Endothelial cell of umbilical vein (primary cell): ENCODE results near the gene PTBP2. TPM values are rescaled to one million over a fixed set of nuclear protein-coding genes. Genes with fewer than 3 reads are reported as not detected.

Experiments
- BruUV-seq: library from RNA; stranded (reverse); fragments of 400-500 nt; replicated peaks from 2 replicates; lab custom pipeline; 2021; lab: Mats Ljungman, UMichigan
- CTCF ChIA-PET: fragments of 300-600, 350-600 bp; sonication (Branson Sonifier 250); formaldehyde crosslinking; loops from one replicate; lab custom pipeline; 2021; ENCODE audit warnings: antibody characterized with exemption, inconsistent platforms; lab: Charles Lee
- POLR2A ChIA-PET: fragments of 300-600, 350-600 bp; sonication (Branson Sonifier 250); formaldehyde crosslinking; loops from one replicate; lab custom pipeline; 2021; ENCODE audit warnings: antibody characterized with exemption, inconsistent platforms; lab: Charles Lee
- DNase-seq: peaks from one replicate; pipeline ENCODE4 v3.0.0-alpha.2; 2011; ENCODE audit warnings: low read depth, low spot score
- FAIRE-seq: peaks from 2 replicates; lab custom pipeline; 2011; peaks lifted over from hg19 to GRCh38; lab: Jason Lieb, UNC
- H2AFZ ChIP-seq: 2 replicates; pipeline ENCODE4 v1.6.0; 2012; ENCODE audit warnings: low read depth, low read length, control low read depth, inconsistent platforms
- H3K27ac ChIP-seq: 2 replicates; pipeline ENCODE4 v1.5.1; 2011; ENCODE audit warnings: low read depth, mild to moderate bottlenecking, control low read depth, low read length, moderate library complexity; ENCODE audit not compliant: insufficient read depth
- H3K27me3 ChIP-seq, 2 experiments: 2 replicates each; pipeline versions ENCODE4 v1.6.0 to v1.6.1; 2011; ENCODE audit warnings: low read length in 2 of 2, mixed read lengths in 1 of 2; ENCODE audit not compliant: control insufficient read depth in 2 of 2, insufficient read depth in 2 of 2
- H3K36me3 ChIP-seq, 2 experiments: 2 replicates in 1 of 2; 3 replicates in 1 of 2; pipeline ENCODE4 v1.5.1; 2011; ENCODE audit warnings: low read length in 2 of 2, mild to moderate bottlenecking in 1 of 2, moderate library complexity in 1 of 2; ENCODE audit not compliant: control insufficient read depth in 2 of 2, insufficient read depth in 2 of 2; ENCODE audit errors: extremely low read depth in 1 of 2
- H3K4me1 ChIP-seq: 3 replicates; pipeline ENCODE4 v1.5.1; 2011; ENCODE audit warnings: mild to moderate bottlenecking, low read length; ENCODE audit not compliant: control insufficient read depth, insufficient read depth; ENCODE audit errors: extremely low read depth
- H3K4me2 ChIP-seq: 2 replicates; pipeline ENCODE4 v1.6.1; 2011; ENCODE audit warnings: low read length, control low read depth, mixed read lengths; ENCODE audit not compliant: insufficient read depth
- H3K4me3 ChIP-seq, 3 experiments: fragments of 200-600 bp in 1 of 3; sonication (generic), shearing (Covaris generic) in 1 of 3; replicated peaks in 1 of 3; 2 replicates each; pipeline ENCODE4 v1.5.1; 2011 to 2016; ENCODE audit warnings: control low read depth in 3 of 3, low read length in 3 of 3, mild to moderate bottlenecking in 2 of 3, inconsistent platforms in 1 of 3, low read depth in 1 of 3, moderate library complexity in 1 of 3; ENCODE audit not compliant: insufficient read depth in 1 of 3
- H3K79me2 ChIP-seq: 2 replicates; pipeline ENCODE4 v1.6.0; 2012; ENCODE audit warnings: low read length, inconsistent platforms; ENCODE audit not compliant: control insufficient read depth, insufficient read depth
- H3K9ac ChIP-seq: replicated peaks from 2 replicates; pipeline ENCODE3; 2011; ENCODE audit warnings: low read length, control low read depth; ENCODE audit not compliant: insufficient read depth; ENCODE audit errors: extremely low read depth
- H3K9me1 ChIP-seq: replicated peaks from 3 replicates; pipeline ENCODE4 v1.6.0; 2011; ENCODE audit warnings: mild to moderate bottlenecking, low read length; ENCODE audit not compliant: control insufficient read depth, insufficient read depth; ENCODE audit errors: extremely low read depth
- H3K9me3 ChIP-seq: replicated peaks from 2 replicates; pipeline ENCODE4 v1.5.1; 2012; ENCODE audit warnings: low read length, inconsistent platforms; ENCODE audit not compliant: control insufficient read depth, insufficient read depth
- H4K20me1 ChIP-seq: replicated peaks from 2 replicates; pipeline ENCODE3; 2011; ENCODE audit warnings: mild to moderate bottlenecking, low read length; ENCODE audit not compliant: control insufficient read depth, insufficient read depth; ENCODE audit errors: extremely low read depth
- CTCF ChIP-seq, 2 donors: IDR thresholded peaks; 1 replicate in 1 of 2; 2 replicates in 1 of 2; pipeline ENCODE4 v1.5.1; 2011; ENCODE audit warnings: low read length in 2 of 2, mild to moderate bottlenecking in 2 of 2, moderate library complexity in 2 of 2, control low read depth in 1 of 2, inconsistent platforms in 1 of 2, low read depth in 1 of 2; ENCODE audit not compliant: insufficient read depth in 1 of 2; ENCODE audit errors: extremely low read depth in 1 of 2
- EZH2 ChIP-seq: IDR thresholded peaks from 2 replicates; pipeline ENCODE4 v1.6.1; 2012; ENCODE audit warnings: borderline replicate concordance, low read depth, mild to moderate bottlenecking, moderate library complexity, low read length, inconsistent platforms; ENCODE audit not compliant: severe bottlenecking
- FOS ChIP-seq: IDR thresholded peaks from 2 replicates; pipeline ENCODE4 v1.6.1; 2011; ENCODE audit warnings: mild to moderate bottlenecking, low read length, moderate library complexity, borderline replicate concordance; ENCODE audit not compliant: insufficient read depth
- GATA2 ChIP-seq: IDR thresholded peaks from 2 replicates; pipeline ENCODE4 v1.7.0; 2011; ENCODE audit warnings: low read depth, mild to moderate bottlenecking, moderate library complexity, mixed read lengths, low read length; ENCODE audit not compliant: insufficient read length, insufficient read depth
- JUN ChIP-seq: IDR thresholded peaks from 2 replicates; pipeline ENCODE4 v1.6.1; 2011; ENCODE audit warnings: borderline replicate concordance, low read depth; ENCODE audit not compliant: insufficient read length, insufficient read depth
- MAX ChIP-seq: IDR thresholded peaks from 2 replicates; pipeline ENCODE4 v1.6.1; 2011; ENCODE audit not compliant: insufficient read depth, insufficient read length
- MYC ChIP-seq: IDR thresholded peaks from one replicate; pipeline ENCODE4 v1.6.1; 2011; ENCODE audit warnings: mild to moderate bottlenecking, low read depth, low read length
- POLR2A ChIP-seq: IDR thresholded peaks from 2 replicates; pipeline ENCODE4 v1.6.1; 2012; ENCODE audit warnings: low read depth, mild to moderate bottlenecking, control low read depth, low read length
- POLR2AphosphoS5 ChIP-seq: IDR thresholded peaks from 2 replicates; pipeline ENCODE4 v1.6.1; 2012; ENCODE audit warnings: low read depth, mild to moderate bottlenecking, control low read depth, low read length, moderate library complexity; ENCODE audit not compliant: insufficient read depth
- dilution Hi-C: fragments of 300-500 bp; cut with MboI; formaldehyde crosslinking; loops from one replicate; pipeline ENCODE4 v1.15.0; 2019; ENCODE audit warnings: low sequenced_read_pairs; ENCODE audit not compliant: extremely low pct_ligation_motif_present
- intact Hi-C: fragments of 100-400 bp; cut with micrococcal nuclease; formaldehyde crosslinking; loops from one replicate; pipeline ENCODE4 v1.10.0; 2022
- polyA plus RNA-seq, 4 experiments: library from polyadenylated mRNA; depleted of rRNA in 3 of 4; stranded (reverse) in 3 of 4; unstranded in 1 of 4; fragments of >200 nt; gene quantifications; 2 replicates each; pipeline versions ENCODE4 v1.2.1 to v1.2.3, GENCODE V29; 2011 to 2012; ENCODE audit warnings: missing spikeins in 1 of 4
- total RNA-seq: library from RNA; stranded (reverse); gene quantifications from 2 replicates; pipeline ENCODE4 v1.2.3, GENCODE V29; 2021

Gene PTBP2
- total and polyA plus RNA-seq, 2 donors (not counting 3 experiments of a cell fraction or from before 2014, with no cell fraction given): 7.7 to 27.0 TPM

GRCh38 chr1:96746440-96747420, 25.1 kb downstream of the PTBP2 start:
- Histone ChIP-seq H3K9me3 (no peaks in the 10 kb centered on the region), H3K79me2 (peaks cover 86% of the 10 kb centered on the region), H3K27me3 (no peaks in the 10 kb centered on the region), H3K4me3 (no peak overlapping the region), H3K9me1 (no peaks in the 10 kb centered on the region), H3K27ac (no peak overlapping the region), H3K4me1 (no peaks in the 10 kb centered on the region), H2AFZ (no peak overlapping the region), H3K4me2 (no peak overlapping the region), H3K9ac (no peak overlapping the region), H4K20me1 (peaks cover 18% of the 10 kb centered on the region), H3K36me3 (peaks cover 0 to 2% of the 10 kb centered on the region in 2 experiments)
- ChIA-PET POLR2A (no interaction called here), CTCF (no interaction called here)
- no TSS peak for BruUV-seq
- dilution Hi-C loops: no loop called here
- DNase-seq: no peak
- TF ChIP-seq GATA2 (no peak), FOS (no peak), JUN (no peak), EZH2 (no peak)
- intact Hi-C loops: no loop called here
- FAIRE-seq: no peak

GRCh38 chr1:96747565-96747964, 26.0 kb downstream of the PTBP2 start:
- Histone ChIP-seq H3K9me1 (no peaks in the 10 kb centered on the region), H3K79me2 (peaks cover 82% of the 10 kb centered on the region), H3K27ac (no peak overlapping the region), H3K4me1 (no peaks in the 10 kb centered on the region), H3K4me3 (no peak overlapping the region), H3K9me3 (no peaks in the 10 kb centered on the region), H2AFZ (no peak overlapping the region), H3K36me3 (peaks cover 0 to 7% of the 10 kb centered on the region in 2 experiments), H4K20me1 (peaks cover 20% of the 10 kb centered on the region), H3K4me2 (no peak overlapping the region), H3K27me3 (no peaks in the 10 kb centered on the region), H3K9ac (no peak overlapping the region)
- no peak for DNase-seq
- ChIA-PET CTCF (no interaction called here), POLR2A (no interaction called here)
- intact Hi-C loops: no loop called here
- dilution Hi-C loops: no loop called here
- BruUV-seq: no TSS peak
- no peak for TF ChIP-seq FOS
- TF ChIP-seq MAX: no peak
- no peak for TF ChIP-seq GATA2
- TF ChIP-seq MYC: no peak
- no peak for TF ChIP-seq EZH2
- no peak for TF ChIP-seq POLR2A
- TF ChIP-seq POLR2AphosphoS5: no peak
- no peak for TF ChIP-seq JUN
- no peak for TF ChIP-seq CTCF (IDR thresholded peaks at IDR 0.05; ENCODE audit: extremely low read depth in 1 of 2, insufficient read depth in 1 of 2, low read depth in 1 of 2, low read length in 2 of 2)
- FAIRE-seq: no peak
